A673 (cell line): ENCODE results near the gene EXOC2. TPM values are rescaled to one million over a fixed set of nuclear protein-coding genes. Genes with fewer than 3 reads are reported as not detected.

Experiments used
- BruUV-seq: library from RNA; stranded (reverse); fragments of 400-500 nt; replicated peaks from 2 replicates; lab custom pipeline; 2021; lab: Mats Ljungman, UMichigan
- CTCF ChIA-PET: fragments of 300-600 bp; sonication (Branson Sonifier 250); formaldehyde crosslinking; loops from one replicate; lab custom pipeline; 2022; ENCODE audit warnings: antibody characterized with exemption; lab: Charles Lee
- POLR2A ChIA-PET: fragments of 300-600 bp; sonication (Branson Sonifier 250); formaldehyde crosslinking; loops from one replicate; lab custom pipeline; 2022; ENCODE audit warnings: antibody characterized with exemption; ENCODE audit not compliant: low non-redundant PET; lab: Charles Lee
- DNase-seq: peaks from one replicate; pipeline ENCODE4 v3.0.0-alpha.2; 2015; ENCODE audit warnings: low spot score
- H3K27ac ChIP-seq: fragments of 200-600 bp; sonication (generic); 2 replicates; pipeline ENCODE4 v1.5.1; 2016; ENCODE audit warnings: mixed run types, low read depth, mild to moderate bottlenecking, mixed read lengths, antibody characterized with exemption, low read length; ENCODE audit not compliant: poor library complexity, severe bottlenecking
- H3K27me3 ChIP-seq: fragments of 200-600 bp; sonication (generic); replicated peaks from 2 replicates; pipeline ENCODE4 v1.6.1; 2017; ENCODE audit warnings: mixed run types, low read depth, mild to moderate bottlenecking, mixed read lengths, antibody characterized with exemption, low read length; ENCODE audit not compliant: insufficient read depth, poor library complexity
- H3K36me3 ChIP-seq: fragments of 200-600 bp; sonication (generic); 2 replicates; pipeline ENCODE4 v1.6.1; 2016; ENCODE audit warnings: mixed run types, mild to moderate bottlenecking, mixed read lengths, antibody characterized with exemption, low read length; ENCODE audit not compliant: insufficient read depth, poor library complexity, severe bottlenecking
- H3K4me1 ChIP-seq: fragments of 200-600 bp; sonication (generic); 2 replicates; pipeline ENCODE4 v1.6.1; 2017; ENCODE audit warnings: mixed run types, mild to moderate bottlenecking, mixed read lengths, antibody characterized with exemption, low read length; ENCODE audit not compliant: insufficient read depth, poor library complexity, severe bottlenecking
- H3K4me3 ChIP-seq: fragments of 200-600 bp; sonication (generic); 2 replicates; pipeline ENCODE4 v1.5.1; 2016; ENCODE audit warnings: low read depth, mixed run types, mild to moderate bottlenecking, mixed read lengths, low read length; ENCODE audit not compliant: poor library complexity, severe bottlenecking
- H3K9me3 ChIP-seq: fragments of 200-600 bp; sonication (generic); 2 replicates; pipeline ENCODE4 v1.6.1; 2016; ENCODE audit warnings: mixed run types, low read depth, mild to moderate bottlenecking, mixed read lengths, antibody characterized with exemption, low read length; ENCODE audit not compliant: poor library complexity, severe bottlenecking
- CTCF ChIP-seq: fragments of 300-800, 200-600 bp; sonication (generic); conservative IDR thresholded peaks from 2 replicates; pipeline ENCODE4 v1.5.1; 2017; ENCODE audit warnings: low read depth, mild to moderate bottlenecking, antibody characterized with exemption, low read length, moderate library complexity, mixed read lengths
- EZH2 ChIP-seq: fragments of 200-600 bp; sonication (generic); IDR thresholded peaks from 2 replicates; pipeline ENCODE4 v1.6.1; 2017; ENCODE audit warnings: borderline replicate concordance, low read depth, mild to moderate bottlenecking, mixed read lengths, antibody characterized with exemption, low read length; ENCODE audit not compliant: poor library complexity, severe bottlenecking
- intact Hi-C: fragments of 100-400 bp; cut with micrococcal nuclease; formaldehyde crosslinking; loops from one replicate; pipeline ENCODE4 v1.10.0; 2022; ENCODE audit not compliant: unreplicated experiment
- total RNA-seq: library from RNA; stranded (reverse); gene quantifications from 2 replicates; pipeline ENCODE4 v1.2.3, GENCODE V29; 2021

The EXOC2 gene
- total RNA-seq, 1 experiment from 2014 or later = 22.4 TPM

DNA sequence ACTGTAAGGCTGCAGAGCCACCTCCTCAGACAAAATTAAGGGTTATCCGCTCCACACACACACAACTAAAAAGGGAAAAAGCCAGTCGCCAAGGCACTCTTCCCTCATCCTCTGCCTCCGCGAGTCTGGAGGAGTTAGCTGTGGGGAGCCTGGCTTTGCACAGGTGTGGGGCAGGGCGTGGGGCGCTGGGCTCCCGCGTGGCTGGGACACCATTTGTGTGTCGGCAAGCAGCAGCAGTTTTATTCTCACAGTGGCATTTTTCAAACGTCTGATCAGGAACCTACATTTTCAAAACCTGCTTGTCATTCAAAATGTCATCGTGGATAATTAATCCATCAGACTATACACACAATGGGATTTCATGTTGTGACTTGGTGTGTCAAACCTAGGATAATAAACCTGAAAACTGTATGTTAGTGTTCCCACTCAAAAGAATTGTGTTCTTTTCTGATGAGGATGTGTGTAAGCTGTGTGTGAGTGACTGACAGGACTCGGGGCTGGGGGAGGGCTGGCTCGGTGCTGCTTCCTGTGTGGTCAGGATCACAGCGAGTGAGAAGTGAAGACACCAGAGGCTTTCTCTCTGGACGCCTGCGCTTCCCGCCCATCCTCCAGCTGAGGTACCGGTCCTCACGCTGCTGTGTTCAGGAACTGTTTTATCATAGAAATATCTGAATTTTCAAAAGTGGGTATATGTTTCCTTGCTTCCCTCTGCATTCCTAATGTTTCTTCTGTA is 218.3 kb downstream of the EXOC2 start:
- POLR2A ChIA-PET = no interaction called here
- Histone ChIP-seq H3K9me3 (no peaks in the 10 kb centered on the region), H3K36me3 (no peaks in the 10 kb centered on the region), H3K4me1 (no peaks in the 10 kb centered on the region), H3K27me3 (no peaks in the 10 kb centered on the region), H3K4me3 (no peak overlapping the region), H3K27ac (no peak overlapping the region)
- intact Hi-C loops = no loop called here
- TF ChIP-seq EZH2 (no peak), CTCF (no peak)
- CTCF ChIA-PET = no interaction called here
- BruUV-seq = no TSS peak
- DNase-seq = no peak

- no peak for DNase-seq
- H3K27ac ChIP-seq = no peak overlapping the region
- intact Hi-C loops = no loop called here
- POLR2A ChIA-PET = no interaction called here
- no peak overlapping the region for H3K4me3 ChIP-seq
- BruUV-seq = no TSS peak
- H3K27me3 ChIP-seq = no peaks in the 10 kb centered on the region
- CTCF ChIA-PET = no interaction called here
- no peaks in the 10 kb centered on the region for H3K36me3 ChIP-seq
- H3K4me1 ChIP-seq = no peaks in the 10 kb centered on the region
- no peak for TF ChIP-seq CTCF
- TF ChIP-seq EZH2 = no peak
- H3K9me3 ChIP-seq = no peaks in the 10 kb centered on the region
Observed at GRCh38 chr6:473768-474452, 219.0 kb downstream of the EXOC2 start.

GRCh38 chr6:473356-473755 is 219.6 kb downstream of the EXOC2 start:
- no TSS peak for BruUV-seq
- no peak for DNase-seq
- intact Hi-C loops = no loop called here
- ChIA-PET POLR2A (no interaction called here), CTCF (no interaction called here)
- no peaks in the 10 kb centered on the region for H3K27me3 ChIP-seq
- no peaks in the 10 kb centered on the region for H3K9me3 ChIP-seq
- no peaks in the 10 kb centered on the region for H3K36me3 ChIP-seq
- no peak overlapping the region for H3K4me3 ChIP-seq
- H3K4me1 ChIP-seq = no peaks in the 10 kb centered on the region
- TF ChIP-seq CTCF (no peak), EZH2 (no peak)
- no peak overlapping the region for H3K27ac ChIP-seq
